NCI-H2227 (cell line): ENCODE data around the gene SCOC.

Experiments used
- DNase-seq: peaks from one replicate; lab custom pipeline; 2025; ENCODE audit not compliant: unreplicated experiment; lab: John Stamatoyannopoulos, UW

Gene SCOC

DNA sequence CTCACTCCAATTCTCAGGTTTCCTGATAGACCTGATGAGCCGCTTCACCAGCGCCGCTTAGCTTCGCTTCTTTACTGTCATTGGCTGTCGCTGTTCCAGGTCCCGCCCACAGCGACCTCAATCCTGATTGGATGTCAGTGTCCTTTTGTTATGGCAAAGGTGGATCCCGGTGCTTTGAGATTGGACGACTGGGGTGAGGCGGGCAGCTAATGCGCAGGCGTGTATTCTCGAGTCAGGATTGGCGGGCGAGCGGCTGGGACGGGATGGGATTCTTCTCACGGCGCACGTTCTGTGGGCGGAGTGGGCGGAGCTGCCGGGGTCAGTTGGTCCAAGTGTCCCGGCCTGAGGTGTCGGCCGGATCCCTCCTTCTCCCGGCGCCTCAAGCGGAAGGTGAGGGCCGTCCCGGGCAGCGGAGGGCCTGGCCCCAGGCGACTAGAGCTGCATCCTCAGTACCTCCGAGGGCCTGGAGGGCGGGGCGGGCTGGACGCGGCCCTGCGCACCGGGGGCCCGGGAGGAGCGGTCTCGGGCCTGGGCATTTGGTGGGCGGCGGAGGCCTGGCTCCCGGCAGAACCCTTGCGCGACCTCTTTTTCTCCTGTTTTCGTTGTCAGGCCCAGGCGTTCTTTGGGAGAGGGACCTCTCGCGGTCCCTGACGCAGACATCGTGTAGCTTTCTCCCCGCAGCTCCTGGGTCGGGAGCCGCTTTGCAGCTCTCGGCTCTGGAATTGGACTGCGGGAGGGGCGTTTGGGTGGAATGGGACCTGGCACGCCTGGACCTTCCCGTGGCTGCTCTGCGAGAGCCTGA, at the start of gene SCOC:
SCOC (plus strand) TSS at position 319 of the 802 bp plus-strand sequence. CDS start 5,525 bp downstream, outside the sequence.
- DNase-seq = peak; percentile 97

DNA sequence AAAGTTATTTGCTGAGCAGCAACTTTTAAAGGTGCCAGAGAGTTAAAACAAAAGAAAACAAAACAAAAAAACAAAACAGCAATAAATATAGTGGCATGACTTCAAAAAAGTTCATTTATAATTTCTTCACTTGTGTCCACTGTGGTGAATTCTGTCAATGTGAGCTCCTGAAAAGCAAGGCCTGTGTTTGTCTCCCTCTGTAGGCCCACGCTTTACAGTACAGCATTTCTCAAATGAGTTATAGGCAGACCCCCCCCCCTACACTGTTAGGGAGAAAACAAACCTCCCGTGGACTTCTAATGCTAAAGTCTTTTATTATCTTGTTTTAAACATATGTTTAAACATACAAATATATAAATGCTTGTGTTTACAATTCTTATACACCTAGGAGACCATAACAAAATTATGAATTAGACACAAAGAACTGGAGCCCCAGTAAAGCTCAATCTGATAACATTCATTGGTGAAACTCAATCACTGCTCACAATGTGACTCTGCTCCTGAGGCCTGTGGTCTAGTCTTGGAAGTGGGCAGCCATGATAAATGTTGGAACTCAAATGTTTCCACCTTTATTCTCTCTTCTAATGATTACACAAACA, 47.0 kb upstream of the SCOC start:
- DNase-seq = peak; percentile 37

DNA sequence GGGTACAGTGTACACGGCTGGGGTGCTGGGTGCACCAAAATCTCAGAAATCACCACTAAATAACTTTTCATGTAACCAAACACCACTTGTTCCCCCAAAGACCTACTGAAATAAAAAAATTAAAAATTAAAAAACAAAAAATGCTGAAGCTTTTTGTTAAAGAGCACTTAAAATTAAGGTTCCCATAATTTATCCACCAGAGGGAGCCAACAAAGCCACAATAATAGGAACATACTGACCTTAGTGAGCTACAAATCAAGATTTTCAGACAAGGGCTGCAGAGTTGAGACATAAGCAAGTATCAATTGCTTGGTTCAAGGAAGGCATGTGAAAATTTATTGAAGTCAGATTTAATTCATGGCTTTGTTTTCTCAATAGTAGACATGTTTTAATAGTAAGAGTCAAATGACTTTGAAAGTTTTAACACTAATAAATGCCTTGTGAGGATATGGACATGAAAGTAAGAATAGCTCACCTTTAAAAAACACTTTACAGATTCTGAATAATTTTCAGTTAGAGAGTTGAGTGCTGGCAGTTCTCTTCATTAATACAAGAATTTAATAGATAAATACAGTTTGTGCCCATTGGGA, 43.0 kb upstream of the SCOC start:
- no peak for DNase-seq

DNA sequence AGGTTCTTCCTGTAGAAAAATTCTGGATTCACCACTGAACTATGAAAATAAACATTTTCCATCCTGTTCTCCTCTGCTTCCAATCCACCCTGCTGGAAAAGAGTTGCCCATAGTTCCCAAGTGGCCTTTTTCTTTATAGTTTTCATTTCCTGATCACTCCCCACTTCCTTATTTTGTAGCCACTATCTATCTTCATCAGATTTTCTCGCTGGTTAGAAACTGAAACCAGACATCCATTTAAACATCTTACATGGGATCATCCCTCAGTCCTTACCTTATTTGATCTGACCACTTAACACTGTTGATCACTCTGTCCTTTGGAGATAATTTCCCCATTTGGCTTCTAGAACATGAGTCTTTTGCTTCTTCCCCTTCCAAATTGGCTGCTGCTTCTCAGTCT, 42.2 kb upstream of the SCOC start:
- DNase-seq = no peak

DNA sequence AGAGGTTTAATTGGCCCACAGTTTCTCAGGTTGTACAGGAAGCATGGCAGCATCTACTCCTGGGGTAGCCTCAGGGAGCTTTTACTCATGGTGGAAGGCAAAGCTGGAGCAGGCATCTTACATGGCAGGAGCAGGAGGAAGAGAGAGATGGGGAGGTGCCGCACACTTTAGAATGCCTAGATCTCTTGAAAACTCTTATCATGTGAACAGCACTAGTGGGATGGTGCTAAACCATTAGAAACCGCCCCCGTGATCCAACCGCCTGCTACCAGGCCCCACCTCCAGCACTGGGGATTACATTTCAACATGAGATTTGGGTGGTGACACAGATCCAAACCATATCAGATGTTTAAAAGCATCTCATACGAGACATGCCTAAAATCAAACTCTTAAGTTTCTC, 41.6 kb upstream of the SCOC start:
- no peak for DNase-seq

DNA sequence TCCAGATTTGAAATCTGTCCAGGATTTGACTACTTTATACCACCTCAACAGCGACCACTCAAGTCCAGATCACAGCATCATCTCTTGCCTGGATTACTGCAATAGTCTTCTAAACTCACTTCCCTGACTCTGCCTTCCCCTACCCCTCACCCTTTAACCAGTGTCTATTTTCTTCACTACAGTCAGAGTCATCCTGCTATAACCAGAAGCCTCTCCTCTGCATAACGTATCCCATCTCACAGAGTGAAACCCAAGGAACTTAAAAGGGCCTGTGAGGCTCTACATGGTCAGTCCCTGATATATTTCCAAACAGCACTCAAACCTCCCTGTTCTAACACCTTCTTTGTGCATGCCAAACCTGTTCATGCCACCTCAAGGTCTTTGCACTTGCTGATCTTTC, 40.7 kb upstream of the SCOC start:
- DNase-seq = no peak

DNA sequence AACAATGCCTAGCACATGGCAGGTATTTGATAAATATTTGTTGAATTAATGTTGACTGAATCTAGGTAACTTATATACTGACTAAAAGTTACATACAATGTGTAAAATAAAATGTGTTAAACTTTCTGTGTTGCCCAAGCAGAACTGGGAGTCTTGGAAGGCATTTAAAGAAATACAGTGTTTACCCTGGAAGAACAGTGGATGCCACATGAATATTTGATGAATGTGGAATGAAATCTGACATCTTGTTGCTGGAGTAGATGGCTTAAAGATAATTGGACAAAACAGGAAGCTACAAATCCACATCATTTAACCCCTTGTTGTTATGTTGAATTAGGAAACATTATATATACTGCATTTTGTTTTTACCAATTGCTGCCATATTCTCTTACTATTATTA, 39.9 kb upstream of the SCOC start:
- DNase-seq = no peak

DNA sequence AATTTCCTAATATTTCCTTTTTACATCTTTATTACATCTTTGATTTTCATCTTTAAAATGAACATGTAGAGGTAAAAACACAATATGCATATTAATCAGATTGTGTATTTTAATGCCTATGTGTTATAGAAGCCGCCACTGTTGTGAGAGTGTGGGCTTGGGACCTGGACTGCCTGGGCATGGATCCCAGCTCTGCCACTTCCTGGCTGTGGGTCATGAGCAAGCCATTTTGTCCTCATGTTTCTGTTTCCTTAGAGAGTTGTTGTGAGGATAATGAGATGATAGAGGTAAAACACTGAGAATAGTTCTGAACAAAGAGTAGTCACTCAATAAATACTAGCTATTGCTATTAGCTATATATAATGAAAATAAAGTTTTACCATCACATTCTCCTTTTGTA, 38.4 kb upstream of the SCOC start:
- no peak for DNase-seq

DNA sequence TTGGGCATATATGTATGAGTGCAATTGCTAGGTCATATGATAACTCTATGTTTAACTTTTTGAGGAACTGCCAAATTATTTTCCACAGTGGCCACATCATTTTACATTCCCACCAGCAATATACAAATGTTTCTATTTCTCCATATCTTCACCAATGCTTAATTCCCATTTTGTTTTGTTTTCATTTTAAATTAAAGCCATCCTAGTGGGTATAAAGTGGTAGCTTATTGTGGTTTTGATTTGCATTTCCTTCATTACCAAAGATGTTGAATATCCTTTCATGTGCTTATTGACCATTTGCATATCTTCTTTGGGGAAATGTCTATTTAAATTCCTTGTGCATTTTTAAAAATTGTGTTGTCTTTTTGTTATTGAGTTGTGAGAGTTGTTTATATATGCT, 36.7 kb upstream of the SCOC start:
- DNase-seq = no peak

DNA sequence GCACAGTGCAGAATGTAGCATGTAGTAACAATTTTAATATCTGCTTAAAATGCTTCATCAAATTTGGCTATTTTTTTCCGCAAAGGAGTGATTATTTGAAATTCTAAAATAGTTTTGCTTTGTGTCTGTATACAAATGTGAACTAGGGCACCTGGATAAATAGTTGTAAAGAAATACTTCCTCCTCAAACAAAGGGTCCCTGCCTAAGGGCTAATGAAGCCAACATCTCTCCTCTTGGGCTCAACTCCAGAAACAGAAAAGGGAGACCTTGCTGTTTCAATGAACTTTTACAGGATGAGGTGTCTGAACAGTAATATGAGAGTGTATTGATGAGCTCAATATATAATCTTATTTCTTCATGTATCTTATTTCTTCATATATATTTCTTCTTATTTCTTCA, 30.8 kb upstream of the SCOC start:
- no peak for DNase-seq

DNA sequence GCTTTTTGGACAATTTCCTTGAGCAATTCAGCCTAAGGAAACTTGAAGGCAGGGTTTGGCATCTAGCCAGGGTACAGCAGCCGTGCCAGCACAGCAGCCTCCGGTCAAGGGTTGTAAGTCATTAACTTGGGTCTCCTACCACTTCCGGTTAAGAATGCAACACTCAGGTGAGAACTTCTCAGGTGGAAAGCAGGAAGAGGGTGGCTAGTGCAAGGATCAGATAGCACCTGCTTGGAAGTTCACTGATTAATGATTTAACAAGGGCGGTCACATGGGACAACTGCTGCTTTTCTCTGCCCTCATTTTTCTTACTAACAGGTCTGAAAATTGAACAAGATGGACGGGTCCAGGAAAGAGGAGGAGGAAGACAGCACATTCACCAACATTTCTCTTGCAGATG, 30.1 kb upstream of the SCOC start:
- peak; percentile 9 for DNase-seq

DNA sequence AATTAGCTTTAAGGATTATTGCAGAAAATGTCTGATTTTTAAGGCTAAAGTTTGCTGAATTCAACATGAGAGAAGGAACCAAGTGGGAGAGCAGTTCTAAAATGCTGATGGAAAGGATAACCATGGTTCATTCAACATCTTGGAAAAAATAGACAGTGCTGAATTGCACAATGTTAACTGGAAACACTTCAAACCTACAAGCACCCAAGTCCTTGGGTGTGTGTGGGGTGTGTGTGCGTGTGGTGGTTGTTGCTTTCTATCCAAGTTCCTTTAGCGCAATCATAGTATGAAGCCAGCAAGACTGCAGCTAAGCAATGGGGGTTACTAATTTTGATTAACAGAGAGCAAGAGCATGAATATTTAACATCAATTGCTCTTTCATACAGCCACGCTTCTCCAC, 29.3 kb upstream of the SCOC start:
- no peak for DNase-seq

DNA sequence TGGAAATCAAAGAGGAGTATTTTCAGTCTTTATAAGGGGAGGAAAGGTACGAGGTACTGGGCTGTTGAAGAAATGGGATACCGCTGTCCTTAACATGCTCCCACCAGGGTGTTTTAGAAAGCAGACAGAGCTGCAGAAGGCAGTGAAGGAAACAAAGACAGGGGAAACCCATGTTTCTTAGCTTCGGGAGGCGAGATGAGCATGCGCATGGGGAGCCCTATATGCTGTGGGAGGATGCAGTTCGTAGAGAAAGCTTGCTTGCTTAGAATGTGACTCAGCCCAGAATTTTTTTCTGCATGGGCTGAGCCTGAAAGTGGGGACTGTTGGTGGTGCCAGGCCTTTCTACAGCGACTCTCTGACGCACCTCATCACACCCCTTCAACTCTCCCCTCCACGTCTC, 28.8 kb upstream of the SCOC start:
- no peak for DNase-seq

DNA sequence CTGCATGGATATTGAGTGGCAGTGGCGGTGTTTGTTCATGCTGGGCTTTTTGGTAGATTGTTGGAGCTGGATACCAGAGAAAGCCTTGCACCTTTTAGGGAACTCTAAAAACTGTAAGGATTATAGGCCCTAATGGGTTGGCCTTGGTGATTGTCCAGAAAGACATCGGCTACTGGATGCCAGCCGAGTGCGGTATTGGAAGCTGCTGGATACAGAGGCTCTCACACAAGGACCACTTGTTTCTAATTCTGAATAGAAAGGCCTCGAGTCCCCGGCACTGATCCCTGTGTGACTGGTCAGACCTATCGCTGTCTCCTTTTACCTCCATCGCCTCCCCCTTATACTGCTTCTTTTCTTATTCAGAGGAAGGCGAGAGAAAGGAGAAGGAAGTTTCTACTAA, 27.3 kb upstream of the SCOC start:
- DNase-seq = no peak

DNA sequence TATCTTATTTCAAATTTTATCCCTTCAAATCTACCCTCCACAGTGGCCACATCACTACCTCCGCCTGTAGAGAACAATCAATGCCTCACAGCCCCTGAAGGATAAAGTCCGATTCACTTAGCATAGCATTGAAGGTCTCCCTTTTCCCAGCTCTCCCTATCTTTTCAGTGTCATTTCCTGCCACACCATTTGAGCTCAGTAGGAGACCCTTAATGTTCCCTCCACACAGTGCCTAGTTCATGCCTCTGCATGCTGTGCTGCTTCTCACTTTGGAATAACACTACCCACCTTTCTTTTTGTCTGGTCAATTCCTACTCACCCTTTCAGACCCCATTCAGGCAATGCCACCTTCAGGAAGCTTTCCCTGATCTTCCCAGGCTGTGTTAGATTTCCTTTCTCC, 23.6 kb upstream of the SCOC start:
- DNase-seq = no peak

DNA sequence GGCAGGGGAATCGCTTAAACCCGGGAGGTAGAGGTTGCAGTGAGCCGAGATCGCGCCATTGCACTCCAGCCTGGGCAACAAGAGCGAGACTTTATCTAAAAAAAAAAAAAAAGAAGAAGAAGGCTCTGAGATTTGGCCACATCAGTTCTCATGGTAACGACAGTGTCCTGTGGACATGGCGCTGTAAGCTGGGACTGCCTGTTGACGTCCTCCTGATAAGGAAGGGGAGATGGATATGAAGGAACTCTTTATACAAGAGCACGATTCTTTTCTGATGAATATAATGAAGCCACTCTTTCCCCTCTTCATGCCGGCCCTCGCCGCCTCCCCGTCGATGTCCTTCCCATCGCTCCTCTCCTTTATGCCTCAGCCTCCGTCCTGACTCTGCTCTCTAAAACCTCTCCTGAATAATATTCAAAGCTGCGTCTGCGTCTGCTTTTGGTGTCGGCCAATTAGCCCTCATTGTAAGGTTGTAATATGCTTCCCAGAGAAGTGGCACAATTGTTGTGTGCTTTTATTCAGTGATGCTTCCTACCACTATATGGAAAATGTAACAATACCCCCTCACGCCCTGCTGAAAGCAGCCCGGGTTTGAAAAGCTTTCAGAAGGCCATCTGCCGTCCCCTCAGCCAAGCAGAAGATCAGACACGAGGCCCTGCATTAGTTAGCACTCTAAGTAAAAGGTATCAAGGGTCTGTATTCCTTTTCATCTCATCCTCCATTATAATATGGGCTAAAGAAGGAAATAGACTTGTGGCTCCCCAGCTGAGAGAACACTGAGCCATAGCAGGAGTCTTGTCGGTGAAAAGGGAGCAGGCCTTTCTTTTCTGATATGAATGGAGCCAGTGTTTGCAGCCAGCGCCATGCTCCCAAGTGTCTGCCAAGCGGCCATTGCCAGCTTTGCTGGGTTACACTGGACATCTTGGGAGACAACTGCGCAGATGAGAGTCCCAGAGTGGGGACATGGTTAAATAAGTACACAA, 22.1 kb upstream of the SCOC start:
- no peak for DNase-seq

DNA sequence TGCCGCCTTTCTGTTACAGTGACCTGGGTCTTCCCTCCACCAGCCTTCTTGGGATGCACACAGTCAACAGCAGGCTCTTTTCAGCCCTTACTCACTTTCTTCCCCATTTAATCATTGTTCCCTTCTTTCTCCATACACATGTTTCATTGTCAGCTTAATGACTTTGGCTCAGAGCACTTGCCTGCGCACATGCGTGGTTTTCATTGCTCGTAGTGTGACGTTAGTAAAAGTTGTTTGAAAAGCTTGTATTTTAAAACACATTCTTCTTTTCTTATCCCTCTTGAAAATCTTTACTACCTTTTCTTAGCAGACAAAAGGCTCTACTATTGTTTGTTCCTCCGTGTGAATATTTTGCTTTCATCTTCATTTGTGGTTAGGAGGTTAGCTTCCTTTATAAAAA, 19.7 kb upstream of the SCOC start:
- DNase-seq = no peak

DNA sequence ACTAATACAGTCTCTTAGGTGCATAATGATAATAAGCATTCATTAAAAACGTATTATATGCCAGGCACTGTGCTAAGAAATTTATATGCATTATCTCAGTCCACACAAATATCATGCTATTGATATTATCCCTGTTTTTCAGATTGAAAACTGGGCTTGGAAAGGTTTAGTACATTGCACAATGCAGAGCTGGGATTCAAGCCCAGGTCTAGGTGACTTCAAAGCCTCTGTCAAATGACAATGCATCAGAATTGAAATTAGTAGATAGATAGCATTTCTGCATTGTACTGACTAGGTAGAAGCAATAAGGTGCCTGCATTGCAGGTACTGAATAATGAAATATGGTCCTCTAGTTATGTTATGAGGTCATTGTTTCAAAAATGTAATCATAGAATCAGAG, 18.2 kb upstream of the SCOC start:
- DNase-seq = no peak

DNA sequence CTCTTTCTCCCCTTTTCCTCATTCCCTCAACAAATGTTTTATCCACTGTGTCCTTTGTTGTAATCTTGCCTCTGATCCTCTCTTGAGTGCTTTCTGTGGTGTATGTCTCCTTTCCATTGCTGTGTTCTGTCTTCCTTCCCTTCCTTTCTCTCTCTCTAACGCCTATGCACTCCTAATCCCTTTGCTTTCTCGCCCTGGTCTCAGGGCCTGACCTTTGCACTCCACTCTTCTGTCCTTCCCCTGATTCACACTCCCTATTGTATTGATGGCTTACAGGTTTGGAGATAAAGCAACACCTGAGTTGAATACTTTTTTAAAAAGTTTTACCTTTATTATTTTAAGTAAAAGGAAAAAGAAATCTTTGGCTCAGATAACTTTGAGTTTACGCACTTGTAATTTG, 15.6 kb upstream of the SCOC start:
- DNase-seq = no peak

DNA sequence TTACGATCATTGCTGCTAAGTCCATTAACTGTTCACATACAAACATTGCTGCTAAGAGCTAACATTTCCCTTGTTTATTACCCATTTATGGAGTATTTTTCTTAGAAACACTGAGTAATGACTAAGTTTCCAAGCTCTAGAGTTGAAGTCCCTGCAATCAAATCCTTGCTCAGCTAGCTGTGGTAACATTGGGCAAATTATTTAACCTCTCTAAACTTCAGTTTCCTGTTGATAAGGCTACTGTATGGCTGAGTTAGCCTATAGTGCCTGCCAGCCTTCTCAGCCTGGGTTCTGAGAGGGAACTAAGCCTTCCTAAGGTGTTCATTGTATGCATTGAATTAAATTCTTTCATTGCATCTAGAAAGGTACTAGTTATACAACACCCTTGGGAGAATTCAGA, 15.2 kb upstream of the SCOC start:
- no peak for DNase-seq
